ENCODE data around the gene PSKH1.

DNA sequence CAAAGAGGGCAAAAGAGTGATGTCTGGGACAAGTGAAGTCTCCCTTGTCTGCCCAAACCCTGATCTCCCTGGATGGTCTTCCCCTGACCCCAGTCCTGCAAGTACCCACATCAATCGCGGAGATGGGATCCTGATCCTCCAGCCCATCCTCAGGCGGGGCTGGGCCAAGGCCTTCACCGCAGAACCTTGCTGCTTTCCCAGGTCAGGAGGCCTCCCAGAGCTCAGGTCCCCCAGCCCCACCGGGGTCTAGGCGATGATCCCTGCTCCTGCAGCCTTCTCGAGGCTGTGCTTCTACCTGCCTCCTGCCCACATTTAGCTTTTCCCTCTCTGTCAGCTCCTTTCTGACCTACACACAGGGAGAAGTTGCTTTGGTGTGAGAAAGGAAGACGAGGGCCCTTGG, 69.1 kb downstream of the PSKH1 start:
- no peak for TF ChIP-seq POLR2A (IDR thresholded peaks at IDR 0.05)
- TF ChIP-seq, protein P1, sequence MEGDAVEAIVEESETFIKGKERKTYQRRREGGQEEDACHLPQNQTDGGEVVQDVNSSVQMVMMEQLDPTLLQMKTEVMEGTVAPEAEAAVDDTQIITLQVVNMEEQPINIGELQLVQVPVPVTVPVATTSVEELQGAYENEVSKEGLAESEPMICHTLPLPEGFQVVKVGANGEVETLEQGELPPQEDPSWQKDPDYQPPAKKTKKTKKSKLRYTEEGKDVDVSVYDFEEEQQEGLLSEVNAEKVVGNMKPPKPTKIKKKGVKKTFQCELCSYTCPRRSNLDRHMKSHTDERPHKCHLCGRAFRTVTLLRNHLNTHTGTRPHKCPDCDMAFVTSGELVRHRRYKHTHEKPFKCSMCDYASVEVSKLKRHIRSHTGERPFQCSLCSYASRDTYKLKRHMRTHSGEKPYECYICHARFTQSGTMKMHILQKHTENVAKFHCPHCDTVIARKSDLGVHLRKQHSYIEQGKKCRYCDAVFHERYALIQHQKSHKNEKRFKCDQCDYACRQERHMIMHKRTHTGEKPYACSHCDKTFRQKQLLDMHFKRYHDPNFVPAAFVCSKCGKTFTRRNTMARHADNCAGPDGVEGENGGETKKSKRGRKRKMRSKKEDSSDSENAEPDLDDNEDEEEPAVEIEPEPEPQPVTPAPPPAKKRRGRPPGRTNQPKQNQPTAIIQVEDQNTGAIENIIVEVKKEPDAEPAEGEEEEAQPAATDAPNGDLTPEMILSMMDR (IDR thresholded peaks at IDR 0.05 in 8 of 11, conservative IDR thresholded peaks at IDR 0.05 in 3 of 11) = no peak
